Hindlimb muscle (tissue), 1 donor: Measurements from ENCODE around the gene TAP1. TPM values are rescaled to one million over a fixed set of nuclear protein-coding genes. Genes with fewer than 3 reads are reported as not detected.
"Not testable (repeated sequence)": the region's sequence is repeated elsewhere in the genome, so short reads cannot be mapped to it uniquely, and the experiment has no call there.

Experiments
- DNase-seq: peaks from one replicate; pipeline ENCODE4 v3.0.0-alpha.2; 2013
- polyA plus RNA-seq: library from polyadenylated mRNA; unstranded; fragments of 120-200 nt; gene quantifications from one replicate; pipeline ENCODE4 v1.2.1, GENCODE V29; 2013; ENCODE audit not compliant: insufficient read length

The TAP1 gene, protein sequence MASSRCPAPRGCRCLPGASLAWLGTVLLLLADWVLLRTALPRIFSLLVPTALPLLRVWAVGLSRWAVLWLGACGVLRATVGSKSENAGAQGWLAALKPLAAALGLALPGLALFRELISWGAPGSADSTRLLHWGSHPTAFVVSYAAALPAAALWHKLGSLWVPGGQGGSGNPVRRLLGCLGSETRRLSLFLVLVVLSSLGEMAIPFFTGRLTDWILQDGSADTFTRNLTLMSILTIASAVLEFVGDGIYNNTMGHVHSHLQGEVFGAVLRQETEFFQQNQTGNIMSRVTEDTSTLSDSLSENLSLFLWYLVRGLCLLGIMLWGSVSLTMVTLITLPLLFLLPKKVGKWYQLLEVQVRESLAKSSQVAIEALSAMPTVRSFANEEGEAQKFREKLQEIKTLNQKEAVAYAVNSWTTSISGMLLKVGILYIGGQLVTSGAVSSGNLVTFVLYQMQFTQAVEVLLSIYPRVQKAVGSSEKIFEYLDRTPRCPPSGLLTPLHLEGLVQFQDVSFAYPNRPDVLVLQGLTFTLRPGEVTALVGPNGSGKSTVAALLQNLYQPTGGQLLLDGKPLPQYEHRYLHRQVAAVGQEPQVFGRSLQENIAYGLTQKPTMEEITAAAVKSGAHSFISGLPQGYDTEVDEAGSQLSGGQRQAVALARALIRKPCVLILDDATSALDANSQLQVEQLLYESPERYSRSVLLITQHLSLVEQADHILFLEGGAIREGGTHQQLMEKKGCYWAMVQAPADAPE
- polyA plus RNA-seq = 8.6 TPM

DNA sequence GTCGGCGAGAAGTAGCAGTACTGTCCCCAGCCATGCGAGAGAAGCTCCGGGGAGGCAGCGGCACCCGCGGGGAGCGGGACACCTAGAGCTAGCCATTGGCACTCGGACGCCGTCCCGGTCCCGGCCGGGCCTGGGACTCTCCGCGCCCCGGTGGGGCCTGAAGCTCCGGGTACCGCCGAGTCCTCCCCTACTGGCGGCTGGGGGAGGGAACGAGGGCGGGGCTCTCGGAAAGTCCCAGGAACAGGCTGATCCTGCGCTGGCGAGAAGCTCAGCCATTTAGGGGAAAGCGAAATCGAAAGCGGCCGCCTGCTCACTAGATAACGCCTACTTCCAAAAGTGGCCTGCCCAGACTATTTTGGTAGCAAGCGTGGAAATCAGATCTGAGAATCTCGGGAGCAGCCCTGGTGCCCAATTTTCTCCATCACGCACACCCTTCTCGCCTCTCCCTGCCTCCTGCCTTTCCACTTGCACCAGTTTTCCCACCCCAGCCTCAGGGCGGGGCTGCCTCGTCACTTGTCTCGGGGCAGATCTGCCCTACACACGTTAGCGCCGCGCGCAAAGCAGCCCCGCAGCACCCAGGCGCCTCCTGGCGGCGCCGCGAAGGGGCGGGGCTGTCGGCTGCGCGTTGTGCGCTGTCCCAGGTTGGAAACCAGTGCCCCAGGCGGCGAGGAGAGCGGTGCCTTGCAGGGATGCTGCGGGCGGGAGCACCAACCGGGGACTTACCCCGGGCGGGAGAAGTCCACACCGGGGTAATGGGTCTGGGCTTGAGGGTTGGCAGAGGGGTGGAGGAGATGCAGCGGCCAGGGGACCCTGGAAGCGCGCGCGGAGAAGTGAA is at the start of gene TAP1, which contains the start of gene PSMB9:
TSS of gene TAP1 (minus strand) at position 164 of the 835 bp plus-strand sequence. CDS start at position 96, 68 bp downstream.
TSS of gene PSMB9 (plus strand) at position 652 of the 835 bp plus-strand sequence. CDS start at position 690, 38 bp downstream.
- peak; percentile 94 for DNase-seq

DNA sequence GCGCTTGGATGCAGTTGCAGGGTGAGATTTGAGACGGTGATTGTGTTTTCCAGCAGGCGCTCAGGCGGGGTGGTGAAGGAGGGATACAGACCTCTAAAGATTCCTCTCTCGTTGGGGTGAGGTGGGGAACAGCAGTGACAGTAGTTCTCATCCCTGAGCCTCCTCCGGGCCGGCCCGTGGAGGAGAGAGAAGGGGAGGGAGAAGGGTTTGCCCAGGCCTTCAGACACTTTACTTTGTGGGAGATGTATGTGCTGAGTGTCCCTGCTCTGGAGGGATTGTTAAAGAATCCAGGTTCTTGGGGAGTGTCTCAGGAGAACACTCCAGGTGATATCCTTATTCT is 41.5 kb upstream of the TAP1 start:
- DNase-seq = no peak

DNA sequence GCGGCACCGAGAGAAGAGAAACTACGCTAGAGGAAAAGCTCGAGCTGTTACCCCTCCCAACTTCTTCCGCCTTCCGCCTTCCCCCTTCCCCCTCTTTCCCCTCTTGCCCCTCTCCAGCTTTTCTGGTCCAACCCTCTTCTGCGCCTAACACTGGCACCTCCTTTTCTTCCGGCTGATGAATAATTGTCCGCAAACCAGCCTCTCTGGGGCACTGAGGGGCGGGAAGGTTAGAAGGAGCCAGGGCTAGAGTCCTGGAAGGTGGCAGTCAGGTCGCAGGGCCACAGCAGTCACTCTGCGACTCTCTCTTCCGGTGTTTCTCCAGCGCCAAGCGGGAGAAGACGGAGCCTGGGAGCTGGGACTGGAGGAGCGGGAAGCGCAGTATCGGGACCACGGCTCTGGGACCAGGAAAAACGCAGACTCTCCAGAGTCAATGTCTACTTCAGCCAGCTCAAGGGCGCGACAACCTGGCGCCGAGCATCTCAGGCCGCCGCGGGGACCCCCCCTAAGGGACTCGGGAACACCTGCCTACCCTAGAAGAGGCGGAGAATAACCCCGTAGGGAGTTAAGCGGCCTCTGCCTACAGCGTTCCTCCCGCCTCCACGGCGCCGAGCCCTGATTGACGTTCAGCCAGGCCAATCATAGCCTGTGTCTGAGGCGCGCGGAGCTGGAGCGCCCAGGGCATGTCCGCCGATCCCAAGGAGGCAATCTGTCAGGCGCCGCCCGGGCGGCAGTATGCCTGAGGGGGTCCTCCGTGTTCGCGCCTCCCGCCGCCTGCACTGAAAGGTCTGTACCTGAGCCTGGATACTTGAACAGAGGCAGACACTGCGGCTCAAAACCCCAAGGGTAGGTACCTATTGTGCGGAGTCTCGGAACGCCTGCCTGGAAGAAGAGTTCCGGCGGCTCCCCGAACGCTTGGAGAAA is 40.8 kb upstream of the TAP1 start:
- peak; percentile 96 for DNase-seq

DNA sequence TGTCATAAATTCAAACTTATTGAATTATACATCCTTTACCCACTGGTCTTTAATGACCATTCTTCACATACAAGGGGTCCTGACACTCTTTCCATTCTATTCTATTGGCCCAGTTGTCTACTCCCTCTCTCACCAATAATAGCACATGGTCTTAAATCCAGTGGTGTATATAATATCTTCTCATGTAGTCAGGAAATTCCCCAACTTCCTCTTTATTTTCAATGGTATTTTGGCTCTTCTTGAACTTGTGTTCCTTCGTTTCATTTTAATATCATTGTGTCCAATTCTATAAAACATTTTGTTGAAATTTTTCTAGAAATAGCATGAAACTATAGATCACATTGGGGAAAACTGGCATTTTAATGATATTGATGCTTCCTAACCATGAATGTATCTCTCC is 37.3 kb upstream of the TAP1 start:
- DNase-seq = no peak

DNA sequence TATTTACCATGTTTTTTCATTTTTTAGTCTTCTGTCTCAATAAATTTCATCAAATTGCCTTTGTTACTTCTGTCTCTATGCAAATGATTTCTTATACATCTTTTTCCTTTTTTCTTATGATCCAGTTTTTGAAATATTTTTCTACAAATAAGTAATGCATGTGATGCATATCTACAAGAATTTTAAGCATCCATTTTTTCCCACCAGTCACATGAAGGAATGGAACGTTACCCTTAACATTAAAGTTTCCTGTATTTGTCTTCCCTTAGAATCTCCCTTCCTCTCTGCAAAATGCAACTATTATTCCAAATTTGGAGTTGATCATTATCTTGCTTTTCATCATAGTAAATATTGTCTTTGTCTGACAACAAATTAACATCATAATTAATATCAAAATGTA is 36.0 kb upstream of the TAP1 start:
- DNase-seq = no peak

DNA sequence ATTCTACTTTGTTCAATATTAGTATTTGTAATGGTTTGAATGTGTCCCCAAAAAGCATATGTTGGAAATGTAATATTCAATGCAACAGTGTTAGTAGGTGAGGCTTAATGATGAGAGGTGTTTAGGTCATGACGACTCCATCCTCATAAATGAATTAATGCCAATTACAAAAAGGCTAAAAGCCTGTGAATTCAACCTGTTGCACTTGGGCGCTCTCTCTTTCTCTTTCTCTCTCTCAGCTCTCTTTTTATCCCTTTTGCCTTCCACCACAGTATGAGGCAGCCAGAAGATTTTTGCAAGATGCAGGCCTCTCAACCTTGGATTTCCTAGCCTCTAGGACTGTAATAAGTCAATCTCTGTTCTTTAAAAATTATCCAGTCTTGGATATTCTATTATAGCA is 35.1 kb upstream of the TAP1 start:
- no peak for DNase-seq

DNA sequence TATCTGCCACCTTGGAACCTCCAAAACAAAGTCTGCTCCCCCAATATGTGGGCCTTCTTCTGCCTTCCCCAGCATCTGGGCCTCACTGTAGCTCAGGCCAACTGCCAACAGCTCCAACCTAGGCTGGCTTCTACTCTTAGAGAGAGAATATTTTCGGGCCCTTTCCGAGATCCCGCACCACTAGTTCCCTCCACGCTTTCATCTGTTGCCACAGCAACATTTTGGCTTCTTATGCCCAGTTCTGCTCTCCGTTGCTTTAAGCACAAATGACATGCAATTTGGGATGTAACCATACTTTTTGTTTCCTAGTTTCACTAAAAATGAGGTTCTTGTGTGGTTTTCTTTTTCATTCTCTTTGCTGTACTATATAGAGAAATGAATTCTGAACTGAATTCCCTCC is 34.1 kb upstream of the TAP1 start:
- DNase-seq = no peak

DNA sequence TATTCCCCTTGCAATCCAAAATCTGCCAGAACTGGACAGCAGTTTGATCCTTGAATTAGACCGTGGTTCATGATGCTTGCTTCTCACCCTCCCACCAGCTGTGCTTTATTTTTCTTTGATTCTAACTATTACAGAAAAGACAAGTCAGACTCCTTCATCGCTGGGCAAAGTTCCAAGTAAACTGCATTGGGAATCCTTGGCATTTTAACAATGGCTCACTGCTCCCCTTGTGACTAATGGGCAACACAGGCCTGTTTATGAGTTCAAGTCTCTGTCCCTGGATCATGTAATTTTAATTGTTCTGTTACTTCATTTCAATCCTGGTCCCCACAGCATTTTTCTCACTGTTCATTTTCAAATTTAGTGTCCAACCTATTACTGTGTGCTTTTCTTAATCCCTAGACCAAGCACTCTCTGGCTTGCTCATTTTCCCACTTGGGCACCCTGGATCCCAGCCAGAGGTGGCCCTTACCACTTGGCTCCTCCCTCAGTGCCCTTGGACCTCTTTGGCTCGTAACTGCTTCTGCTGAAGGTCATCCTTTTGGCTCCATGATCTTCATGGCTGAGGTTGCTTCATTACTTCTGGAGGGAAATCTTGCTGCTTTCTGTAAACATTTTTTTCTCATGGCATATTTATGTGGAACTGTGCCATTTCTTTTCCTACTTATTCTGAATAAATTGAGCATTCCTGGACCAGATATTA is 33.3 kb upstream of the TAP1 start:
- DNase-seq = no peak

DNA sequence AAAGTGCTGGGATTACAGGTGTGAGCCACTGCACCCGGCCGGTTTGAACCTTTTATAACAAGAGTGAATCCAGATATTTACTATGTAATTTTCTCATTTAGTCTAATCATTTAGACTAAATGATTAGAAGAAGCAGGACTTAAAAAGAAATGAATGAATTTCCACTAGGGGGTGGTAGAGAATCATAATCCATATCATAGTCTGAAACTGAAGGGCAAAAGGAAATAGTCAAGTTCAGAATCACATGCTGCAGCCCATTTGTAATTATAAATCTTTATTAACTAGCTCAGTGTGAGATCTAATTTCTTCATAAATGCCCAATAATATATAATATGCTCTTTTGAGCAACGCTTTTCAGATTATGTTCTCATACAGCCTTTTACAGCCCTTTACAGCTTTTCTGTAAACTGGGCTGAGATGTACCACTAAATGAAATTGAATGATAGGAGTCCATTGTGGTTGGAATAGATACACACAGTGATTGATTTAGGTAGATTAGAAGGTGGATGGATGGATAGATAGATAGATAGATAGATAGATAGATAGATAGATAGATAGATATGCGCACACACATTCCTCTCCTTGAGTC is 32.3 kb upstream of the TAP1 start:
- DNase-seq = peak; percentile 61

DNA sequence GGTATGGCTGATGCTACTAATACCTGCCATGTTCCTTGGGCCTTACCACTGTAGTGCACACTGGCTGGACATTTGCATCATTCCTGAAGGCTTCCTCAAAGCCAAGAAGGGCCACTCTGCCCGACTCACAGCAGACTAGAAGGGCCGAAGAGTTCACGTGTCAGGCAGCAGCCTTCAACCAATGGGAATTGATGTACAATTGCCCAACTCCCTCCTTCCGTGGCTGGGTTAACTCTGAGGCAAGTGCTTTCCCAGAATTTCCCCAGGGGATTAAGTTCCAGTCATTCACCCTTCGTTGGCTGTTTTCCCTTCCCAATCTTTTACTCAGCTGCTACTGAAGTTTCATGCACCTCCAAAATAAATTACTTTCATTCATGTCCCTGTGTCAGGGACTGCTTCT is 30.3 kb upstream of the TAP1 start:
- no peak for DNase-seq

DNA sequence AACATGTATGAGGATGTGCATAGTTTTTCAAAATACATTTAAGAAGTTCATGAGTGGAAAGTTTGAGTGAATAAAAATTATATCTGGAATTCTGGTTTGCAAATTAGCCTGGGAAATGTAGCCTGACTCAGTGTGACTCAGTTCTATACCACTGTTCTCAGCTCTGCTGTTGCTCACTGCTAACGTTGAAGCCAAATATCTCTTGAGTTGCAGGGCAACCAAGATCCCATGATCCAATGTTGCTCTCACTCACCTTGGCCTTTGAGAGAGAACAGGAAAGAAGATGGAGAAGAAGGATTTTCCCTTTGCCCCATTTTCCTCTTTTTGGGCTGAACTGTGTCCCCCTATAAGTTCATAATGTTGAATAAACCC is 29.4 kb upstream of the TAP1 start:
- no peak for DNase-seq

DNA sequence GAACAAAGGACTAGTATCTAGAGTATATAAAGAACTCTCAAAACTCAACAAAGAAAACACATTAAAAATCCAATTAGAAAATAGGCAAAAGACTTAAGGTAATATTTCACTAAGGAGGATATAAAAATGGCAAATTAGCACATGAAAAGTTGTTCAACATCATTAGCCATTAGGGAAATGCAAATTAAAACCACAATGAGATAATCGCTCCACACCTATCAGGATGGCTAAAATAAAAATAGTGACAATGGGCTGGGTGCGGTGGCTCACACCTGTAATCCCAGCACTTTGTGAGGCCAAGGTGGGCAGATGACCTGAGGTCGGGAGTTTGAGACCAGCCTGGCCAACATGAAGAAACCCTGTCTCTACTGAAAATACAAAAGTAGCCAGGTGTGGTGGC is 27.5 kb upstream of the TAP1 start:
- not testable (repeated sequence) for DNase-seq

DNA sequence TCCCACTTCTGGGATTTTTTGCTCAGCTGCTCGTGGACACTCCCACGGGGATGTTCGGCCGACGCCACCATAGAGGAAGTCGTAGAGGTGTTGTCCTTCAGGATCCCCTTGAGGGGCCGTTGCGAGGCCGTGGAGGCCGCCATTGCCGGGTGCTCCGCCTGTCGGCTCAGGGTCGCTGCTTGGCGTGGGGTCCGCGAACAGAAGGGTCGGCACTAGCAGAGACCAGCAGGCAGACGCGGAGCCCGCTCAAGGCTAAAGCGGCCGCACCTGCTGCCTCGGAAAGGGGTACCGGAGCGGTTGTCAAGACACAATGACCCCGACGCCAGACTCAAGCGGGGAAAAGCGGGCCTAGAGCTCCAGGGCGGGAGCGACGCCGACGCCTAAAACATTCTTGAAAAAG is 26.2 kb upstream of the TAP1 start:
- DNase-seq = no peak

DNA sequence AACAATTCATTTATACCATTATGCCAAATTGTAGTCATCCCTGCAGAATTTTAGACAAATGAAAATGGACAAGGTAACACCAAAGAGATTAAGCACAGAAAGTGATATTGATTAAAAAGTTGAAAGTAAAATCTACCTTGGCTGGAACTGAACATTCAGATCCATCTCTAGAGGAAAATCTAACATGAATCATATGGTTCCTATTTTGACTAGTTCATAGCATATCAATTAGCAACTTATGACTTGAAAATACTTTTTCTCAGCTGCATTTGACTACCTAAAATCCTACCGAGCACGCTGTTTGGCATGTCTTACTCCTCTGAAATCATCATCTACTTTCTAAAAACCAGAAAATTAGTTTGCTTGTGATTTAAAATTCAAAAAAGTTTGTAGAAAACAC is 23.1 kb upstream of the TAP1 start:
- DNase-seq = no peak

DNA sequence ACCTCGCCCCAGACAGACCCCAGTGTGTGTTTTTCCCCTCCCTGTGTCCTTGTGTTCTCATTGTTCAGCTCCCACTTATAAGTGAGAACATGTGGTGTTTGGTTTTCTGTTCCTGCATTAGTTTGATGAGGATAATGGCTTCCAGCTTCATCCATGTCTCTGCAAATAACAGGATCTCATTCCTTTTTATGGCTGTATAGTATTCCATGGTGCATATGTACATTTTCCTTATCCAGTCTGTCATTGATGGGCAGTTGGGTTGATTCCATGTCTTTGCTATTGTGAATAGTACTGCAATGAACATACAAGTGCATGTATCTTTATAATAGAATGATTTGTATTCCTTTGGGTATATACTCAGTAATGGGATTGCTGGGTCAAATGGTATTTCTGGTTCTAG is 20.4 kb upstream of the TAP1 start:
- DNase-seq = not testable (repeated sequence)

DNA sequence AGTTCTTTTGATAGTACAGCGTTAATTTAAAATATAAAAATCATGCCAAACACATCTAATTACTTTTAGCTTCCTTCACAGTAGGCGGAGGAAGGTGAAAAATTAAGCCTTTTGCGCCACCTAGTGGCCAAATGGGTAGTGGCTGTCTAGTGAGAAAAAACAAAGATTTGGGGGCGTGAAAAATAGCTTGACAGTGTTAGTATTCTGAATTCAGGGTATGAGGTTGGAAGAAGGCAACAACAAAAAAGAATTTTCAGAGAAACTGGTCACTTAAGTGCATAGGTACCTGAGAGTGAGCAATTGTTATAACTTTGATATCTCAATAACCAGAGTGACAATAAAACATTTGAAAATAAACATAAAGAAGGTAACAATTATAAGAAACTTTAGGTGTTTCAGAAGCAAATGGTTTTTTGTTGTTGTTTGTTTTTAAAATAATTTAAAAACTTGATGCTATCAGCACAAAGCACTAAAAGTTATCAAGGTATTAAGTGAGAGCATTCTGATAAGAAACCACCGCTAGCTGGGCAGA is 14.8 kb upstream of the TAP1 start:
- DNase-seq = peak; percentile 80

DNA sequence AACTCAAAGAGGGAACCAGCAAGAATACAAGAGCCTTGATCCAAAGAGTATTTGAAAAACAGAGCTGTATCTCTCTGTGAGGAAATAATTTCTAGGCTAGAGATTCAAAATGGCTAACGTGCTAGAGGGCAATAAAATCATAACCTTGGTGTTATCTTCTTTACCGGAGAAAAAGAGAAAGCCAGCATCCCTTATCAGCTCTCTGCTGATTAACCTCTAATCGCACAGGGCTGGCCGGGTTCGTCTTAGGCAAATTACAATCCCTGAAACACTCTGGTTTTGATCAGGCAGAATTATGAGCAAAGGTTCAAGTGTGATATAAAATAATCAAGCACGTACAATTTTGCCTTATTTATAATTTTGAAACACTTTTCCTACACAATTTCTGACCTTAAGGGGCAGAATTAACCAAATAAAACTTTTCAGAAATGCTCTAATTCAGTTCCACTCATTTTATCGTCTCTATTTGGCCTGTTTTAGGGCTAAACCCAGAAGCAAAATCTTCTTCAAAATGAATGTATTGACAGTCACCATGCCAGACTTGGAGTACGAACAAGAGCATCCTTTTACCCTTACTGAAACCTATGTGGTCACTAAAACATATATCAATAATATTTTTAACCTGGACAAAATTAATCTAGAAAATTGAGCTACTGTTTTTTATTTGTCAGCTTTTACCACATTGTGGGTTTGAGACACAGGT is 14.2 kb upstream of the TAP1 start:
- no peak for DNase-seq

DNA sequence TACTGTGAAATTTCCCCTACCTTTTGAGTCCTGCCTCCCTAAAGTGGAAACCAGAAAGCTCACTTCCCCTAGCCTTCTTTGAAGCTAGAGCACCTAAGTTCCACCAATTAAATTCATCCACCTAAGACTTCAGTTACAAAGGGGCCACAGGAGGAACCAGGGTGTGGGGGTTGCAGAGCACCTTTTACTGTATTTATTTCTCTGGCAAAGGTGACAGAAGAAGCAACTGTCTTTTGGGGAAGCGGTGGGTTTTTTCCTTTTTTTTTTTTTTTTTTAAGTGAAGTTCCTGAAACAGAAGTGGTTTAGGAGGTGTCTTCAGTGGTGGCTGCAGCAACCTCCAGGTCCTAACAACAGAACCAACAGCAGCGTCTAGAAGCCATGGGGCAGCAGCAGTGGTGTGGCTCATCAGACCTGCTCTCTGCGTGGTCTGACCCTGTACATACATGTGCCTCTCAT is 13.5 kb upstream of the TAP1 start:
- no peak for DNase-seq

DNA sequence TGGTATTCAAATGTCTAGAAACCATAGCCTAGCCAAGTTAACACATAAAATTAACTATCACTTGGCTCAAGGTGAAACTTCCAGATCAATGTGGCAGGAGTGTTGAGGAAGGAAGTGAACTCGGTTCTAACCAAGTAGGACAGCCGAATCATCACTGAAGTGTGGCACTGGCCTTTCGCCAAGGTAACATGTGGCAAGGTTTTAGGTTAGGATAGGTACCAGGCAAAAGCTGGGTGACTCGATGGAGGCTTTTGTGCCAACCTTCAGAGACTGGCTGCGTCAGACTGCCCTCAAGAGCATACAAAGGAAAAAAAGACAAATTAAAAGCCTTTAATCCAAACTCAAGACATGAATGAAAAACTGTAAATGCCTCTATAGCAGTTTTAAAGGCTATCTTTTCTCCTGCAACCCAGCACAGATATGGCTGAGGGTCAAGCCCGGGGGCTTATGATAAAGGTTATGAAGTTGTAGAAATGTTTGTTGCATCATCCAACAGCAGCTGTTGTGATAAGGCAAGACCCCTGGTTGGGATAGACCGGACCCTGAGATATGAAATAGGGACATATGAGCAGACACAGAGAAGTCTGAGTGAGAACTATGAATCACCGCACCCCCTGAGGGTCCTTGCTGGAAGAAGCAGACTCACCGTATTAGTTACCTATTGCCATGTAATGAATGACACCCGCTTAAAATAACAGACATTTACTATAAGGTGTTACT is 12.4 kb upstream of the TAP1 start:
- no peak for DNase-seq
